MCF 10A (cell line): ENCODE results near the gene SZRD1. TPM values are rescaled to one million over a fixed set of nuclear protein-coding genes. Genes with fewer than 3 reads are reported as not detected.

Experiments
- BruUV-seq: library from RNA; stranded (reverse); fragments of 400-500 nt; replicated peaks from 2 replicates; lab custom pipeline; 2021; lab: Mats Ljungman, UMichigan
- CTCF ChIA-PET: fragments of 300-600 bp; sonication (Branson Sonifier 250); formaldehyde crosslinking; extraction: SDS; loops from one replicate; lab custom pipeline; 2021; ENCODE audit warnings: antibody characterized with exemption, inconsistent platforms; lab: Yijun Ruan, JAX
- POLR2A ChIA-PET: fragments of 300-600, 350-650 bp; sonication (Branson Sonifier 250); formaldehyde crosslinking; extraction: SDS; loops from one replicate; lab custom pipeline; 2020; ENCODE audit warnings: antibody characterized with exemption, inconsistent platforms; lab: Yijun Ruan, JAX
- DNase-seq: peaks from one replicate; pipeline ENCODE4 v3.0.0-alpha.2; 2018; ENCODE audit not compliant: unreplicated experiment
- H3K27ac Mint-ChIP-seq: one replicate; pipeline ENCODE4 v1.8.0; 2022; ENCODE audit warnings: mild to moderate bottlenecking, low read depth, mixed read lengths; ENCODE audit not compliant: unreplicated experiment
- H3K27me3 Mint-ChIP-seq: one replicate; pipeline ENCODE4 v1.8.0; 2022; ENCODE audit warnings: mixed read lengths; ENCODE audit not compliant: insufficient read depth, unreplicated experiment
- H3K36me3 Mint-ChIP-seq: one replicate; pipeline ENCODE4 v1.8.0; 2022; ENCODE audit warnings: mild to moderate bottlenecking, moderate library complexity, mixed read lengths; ENCODE audit not compliant: insufficient read depth, unreplicated experiment
- H3K4me1 Mint-ChIP-seq: one replicate; pipeline ENCODE4 v1.8.0; 2022; ENCODE audit warnings: mixed read lengths; ENCODE audit not compliant: insufficient read depth, unreplicated experiment
- H3K4me3 Mint-ChIP-seq: one replicate; pipeline ENCODE4 v1.8.0; 2022; ENCODE audit warnings: mild to moderate bottlenecking, moderate library complexity, mixed read lengths; ENCODE audit not compliant: unreplicated experiment
- H3K9me3 Mint-ChIP-seq: one replicate; pipeline ENCODE4 v1.8.0; 2022; ENCODE audit warnings: mixed read lengths; ENCODE audit not compliant: unreplicated experiment
- CTCF ChIP-seq: fragments of 200-600 bp; IDR thresholded peaks from one replicate; pipeline ENCODE4 v1.8.0; 2022; ENCODE audit warnings: antibody characterized with exemption, mild to moderate bottlenecking; ENCODE audit not compliant: unreplicated experiment
- intact Hi-C: fragments of 100-400 bp; cut with micrococcal nuclease; formaldehyde crosslinking; loops from 2 replicates; pipeline ENCODE4 v1.14.1; 2022
- total RNA-seq: library from RNA; stranded (reverse); gene quantifications from 2 replicates; pipeline ENCODE4 v1.2.3, GENCODE V29; 2022

Gene SZRD1
- total RNA-seq, 1 experiment from 2014 or later, result 108 TPM

DNA sequence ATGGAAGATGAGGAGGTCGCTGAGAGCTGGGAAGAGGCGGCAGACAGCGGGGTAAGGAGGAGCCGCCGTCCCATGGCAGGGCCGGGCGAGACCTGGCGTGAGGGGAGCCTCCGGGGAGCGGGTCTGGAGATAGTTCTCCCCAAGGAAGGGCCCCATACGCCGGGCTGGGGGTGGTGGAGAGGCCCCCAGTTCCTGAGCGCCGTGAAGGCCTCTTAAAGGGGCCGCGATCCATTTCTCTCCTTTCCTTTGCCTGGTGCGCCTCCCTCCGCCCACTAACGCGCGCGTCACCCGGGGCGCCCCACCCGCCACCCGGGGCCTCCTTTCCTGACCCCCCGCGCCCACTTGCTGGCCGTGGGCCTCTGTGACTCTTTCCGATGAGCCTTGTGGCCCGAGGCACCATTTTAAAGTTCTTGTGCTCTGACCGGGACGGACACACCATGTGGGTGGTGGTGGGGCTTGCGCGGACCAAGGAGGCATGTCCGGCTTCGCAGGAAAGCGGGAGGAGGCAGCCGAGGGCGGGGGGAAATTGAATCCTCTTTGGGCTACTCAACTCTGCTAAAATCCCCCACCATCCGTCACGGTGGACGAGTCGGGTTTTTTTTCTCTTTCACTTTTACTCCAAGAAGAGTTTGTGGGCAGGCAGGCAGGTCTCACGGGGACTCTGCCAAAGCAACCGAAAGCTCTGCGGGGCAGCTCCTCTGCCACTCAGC, 371 bp downstream of the SZRD1 start:
- intact Hi-C loops, result loop anchor here (1.0 to 10.0 kb wide), 2 partner anchors 29 to 363 kb away; partner anchors contain the start of gene SRARP
- Mint-ChIP-seq H3K4me3 (peak overlapping the region; percentile 74), H3K4me1 (peaks cover 16% of the 10 kb centered on the region), H3K27ac (peak overlapping the region; percentile 98), H3K27me3 (no peaks in the 10 kb centered on the region), H3K9me3 (no peaks in the 10 kb centered on the region), H3K36me3 (peaks cover 15% of the 10 kb centered on the region)
- ChIA-PET POLR2A (interaction anchor here (0.6 to 4.4 kb wide), 13 partner anchors 8 to 146 kb away, joined by 3 to 51 read pairs (median 6); partner anchors contain the start of genes FBXO42, NECAP2 and RNU1-1), CTCF (interaction anchor here (1.0 to 6.0 kb wide), 2 partner anchors 287 to 288 kb away, joined by 3 to 74 read pairs; no protein-coding TSS in a partner anchor)
- BruUV-seq, result no TSS peak
- no peak for TF ChIP-seq CTCF
- peak; percentile 83 for DNase-seq

DNA sequence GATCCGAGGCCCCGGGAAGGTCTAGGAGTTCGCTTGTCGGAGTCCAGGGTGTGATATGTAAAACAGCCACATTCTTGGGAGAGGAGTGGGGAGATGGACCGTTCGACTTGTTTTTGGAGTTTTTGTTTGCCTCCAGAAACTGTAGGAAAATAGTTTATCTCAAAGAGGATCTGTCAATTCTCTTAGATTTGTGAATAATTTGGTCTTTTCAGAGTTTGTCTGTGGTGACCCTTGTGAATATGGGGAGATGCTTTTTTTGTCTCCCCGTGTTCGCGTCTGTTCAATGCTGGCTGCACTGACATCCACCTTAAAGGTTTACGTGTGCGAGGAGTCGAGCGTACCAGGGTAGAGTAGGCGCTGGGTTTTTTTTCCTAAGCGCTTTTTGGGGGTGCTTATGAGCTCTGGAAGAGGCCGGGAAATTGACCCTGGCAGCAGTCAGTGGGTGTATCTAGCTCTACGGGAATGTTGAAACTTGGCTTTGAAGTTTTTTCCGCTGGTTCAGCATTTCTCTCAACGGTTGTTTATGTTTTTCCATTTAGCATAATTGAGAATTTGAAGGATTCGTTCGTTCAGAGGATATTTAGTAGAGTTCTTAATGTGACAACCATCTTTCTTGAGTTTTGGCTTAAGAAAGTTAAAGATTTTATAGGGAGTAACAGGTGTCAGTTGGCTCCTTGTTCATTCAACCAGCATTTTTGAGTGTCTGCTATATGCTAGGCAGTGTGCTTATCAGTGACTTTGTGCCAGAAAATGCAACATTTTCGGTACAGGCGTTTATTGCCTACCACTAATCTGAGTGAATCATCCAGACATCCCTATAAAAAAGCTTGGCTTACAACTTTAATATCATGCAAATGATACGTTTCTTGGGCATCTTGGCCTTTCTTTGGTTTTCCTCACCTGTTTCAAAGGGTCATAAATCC, 1.2 kb downstream of the SZRD1 start:
- no peak for DNase-seq
- TSS peak; percentile 39 for BruUV-seq
- intact Hi-C loops, result loop anchor here (1.0 to 10.0 kb wide), 2 partner anchors 28 to 363 kb away; partner anchors contain the start of gene SRARP
- TF ChIP-seq CTCF, result no peak
- Mint-ChIP-seq H3K27ac (peak overlapping the region; percentile 98), H3K4me3 (peak overlapping the region; percentile 74), H3K9me3 (no peaks in the 10 kb centered on the region), H3K36me3 (peaks cover 21% of the 10 kb centered on the region), H3K27me3 (no peaks in the 10 kb centered on the region), H3K4me1 (peaks cover 23% of the 10 kb centered on the region)
- POLR2A ChIA-PET, result interaction anchor here (0.6 to 4.4 kb wide), 23 partner anchors 8 to 922 kb away, joined by 3 to 51 read pairs (median 3); partner anchors contain the start of genes FBXO42, NECAP2 and RNU1-1
- CTCF ChIA-PET, result interaction anchor here (0.6 to 1.2 kb wide), 6 partner anchors 68 to 289 kb away, joined by 3 to 4 read pairs (median 3); partner anchors contain the start of gene NECAP2

- DNase-seq, result no peak
- BruUV-seq, result no TSS peak
- ChIA-PET POLR2A (no interaction called here), CTCF (no interaction called here)
- no peaks in the 10 kb centered on the region for H3K27me3 Mint-ChIP-seq
- no peaks in the 10 kb centered on the region for H3K9me3 Mint-ChIP-seq
- intact Hi-C loops, result loop anchor here (10.0 kb wide), 1 partner anchor 365 kb away; the partner anchor contains the start of gene SRARP
- peak overlapping the region; percentile 74 for H3K4me3 Mint-ChIP-seq
- no peak for TF ChIP-seq CTCF
- peaks cover 23% of the 10 kb centered on the region for H3K4me1 Mint-ChIP-seq
- no peak overlapping the region for H3K27ac Mint-ChIP-seq
- peaks cover 32% of the 10 kb centered on the region for H3K36me3 Mint-ChIP-seq
Observed at GRCh38 chr1:16369821-16370220, 2.8 kb downstream of the SZRD1 start.
